ENCODE data around the gene PMIS2. TPM values are rescaled to one million over a fixed set of nuclear protein-coding genes. Genes with fewer than 3 reads are reported as not detected.

Gene PMIS2
- polyA plus RNA-seq, 1 experiment = not detected

DNA sequence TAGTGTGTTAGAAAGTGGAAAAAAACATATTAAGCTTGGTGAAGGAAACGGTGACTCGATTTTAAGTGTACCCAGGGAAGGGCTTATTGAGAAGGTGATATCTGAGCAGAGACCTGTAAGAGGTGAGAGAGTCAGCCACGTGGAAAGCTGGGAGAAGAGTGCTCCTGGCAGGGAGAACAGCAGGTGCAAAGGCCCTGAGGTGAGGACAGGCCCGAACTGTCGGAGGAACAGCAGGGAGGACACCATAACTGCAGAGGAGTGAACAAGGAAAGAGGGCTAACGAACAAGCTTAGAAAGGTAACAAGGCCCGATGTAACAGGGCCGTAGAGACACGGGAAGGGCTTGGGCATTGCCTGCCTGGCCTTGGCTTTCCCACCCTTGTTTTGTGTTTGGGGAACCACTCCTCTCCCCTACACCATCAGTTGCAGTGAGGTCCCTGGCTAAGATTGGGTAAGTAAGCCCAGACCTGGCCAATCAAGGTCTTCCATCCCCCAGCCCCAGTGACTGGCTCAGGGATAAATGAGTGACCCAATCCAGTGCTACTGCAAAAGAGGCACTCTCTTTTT, 29.9 kb upstream of the PMIS2 start:
- no peak overlapping the region for H3K27ac ChIP-seq (ENCODE audit: low read depth, low read length)
- TF ChIP-seq, protein P1, sequence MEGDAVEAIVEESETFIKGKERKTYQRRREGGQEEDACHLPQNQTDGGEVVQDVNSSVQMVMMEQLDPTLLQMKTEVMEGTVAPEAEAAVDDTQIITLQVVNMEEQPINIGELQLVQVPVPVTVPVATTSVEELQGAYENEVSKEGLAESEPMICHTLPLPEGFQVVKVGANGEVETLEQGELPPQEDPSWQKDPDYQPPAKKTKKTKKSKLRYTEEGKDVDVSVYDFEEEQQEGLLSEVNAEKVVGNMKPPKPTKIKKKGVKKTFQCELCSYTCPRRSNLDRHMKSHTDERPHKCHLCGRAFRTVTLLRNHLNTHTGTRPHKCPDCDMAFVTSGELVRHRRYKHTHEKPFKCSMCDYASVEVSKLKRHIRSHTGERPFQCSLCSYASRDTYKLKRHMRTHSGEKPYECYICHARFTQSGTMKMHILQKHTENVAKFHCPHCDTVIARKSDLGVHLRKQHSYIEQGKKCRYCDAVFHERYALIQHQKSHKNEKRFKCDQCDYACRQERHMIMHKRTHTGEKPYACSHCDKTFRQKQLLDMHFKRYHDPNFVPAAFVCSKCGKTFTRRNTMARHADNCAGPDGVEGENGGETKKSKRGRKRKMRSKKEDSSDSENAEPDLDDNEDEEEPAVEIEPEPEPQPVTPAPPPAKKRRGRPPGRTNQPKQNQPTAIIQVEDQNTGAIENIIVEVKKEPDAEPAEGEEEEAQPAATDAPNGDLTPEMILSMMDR (IDR thresholded peaks at IDR 0.05; ENCODE audit: low read depth, low read length) = no peak
- CTCF ChIA-PET = interaction anchor here (0.6 to 0.9 kb wide), 3 partner anchors 9 to 106 kb away, joined by 3 to 4 read pairs (median 4); no protein-coding TSS in a partner anchor
- POLR2A ChIA-PET = no interaction called here
- peaks cover 10% of the 10 kb centered on the region; the same call in 1 of the 2 replicates for H3K9me3 ChIP-seq (ENCODE audit: control insufficient read depth, insufficient read depth, low read length)
- DNase-seq (ENCODE audit: low read depth, low spot score) = no peak
- peaks cover 13% of the 10 kb centered on the region for H3K27me3 ChIP-seq (ENCODE audit: control insufficient read depth, insufficient read depth, low read length)
- no peak overlapping the region for H3K4me3 ChIP-seq (ENCODE audit: low read depth, low read length)

DNA sequence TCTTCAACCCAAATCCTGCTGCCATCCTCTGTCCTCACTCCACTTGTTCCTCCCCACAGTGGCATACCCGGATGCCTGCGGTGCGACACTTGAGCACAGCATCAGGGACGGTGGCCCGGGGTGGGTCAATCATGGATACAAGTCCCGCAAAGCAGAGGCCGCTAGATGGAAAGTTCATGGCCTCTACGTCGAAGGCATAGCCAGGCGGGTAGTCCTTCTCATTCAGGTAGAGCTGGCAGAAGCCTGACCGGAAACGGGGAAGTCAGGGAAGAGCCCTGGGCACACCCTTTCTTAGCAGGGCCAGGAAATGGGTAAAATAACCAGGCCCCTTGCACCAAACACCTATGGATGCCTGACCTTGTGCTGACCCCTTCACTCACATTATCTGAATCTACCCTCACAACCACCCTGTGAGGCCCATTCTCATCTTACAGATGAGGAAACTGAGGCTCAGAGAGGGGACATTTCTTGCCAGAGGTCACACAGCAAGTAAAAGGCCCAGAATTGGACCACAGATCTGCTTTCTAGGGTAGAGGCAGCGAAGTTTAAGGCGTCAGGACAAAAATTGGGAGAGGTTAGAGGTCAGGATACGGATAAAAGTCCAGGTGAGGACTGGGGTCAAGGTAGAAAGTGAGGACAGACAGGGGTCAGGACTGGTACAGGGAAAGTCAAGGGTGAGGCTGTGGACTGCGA, 29.0 kb upstream of the PMIS2 start:
- no peak overlapping the region for H3K27ac ChIP-seq (ENCODE audit: low read depth, low read length)
- H3K9me3 ChIP-seq (ENCODE audit: control insufficient read depth, insufficient read depth, low read length) = peaks cover 10% of the 10 kb centered on the region; the same call in 1 of the 2 replicates
- H3K27me3 ChIP-seq (ENCODE audit: control insufficient read depth, insufficient read depth, low read length) = peaks cover 13% of the 10 kb centered on the region
- no peak for DNase-seq (ENCODE audit: low read depth, low spot score)
- TF ChIP-seq, protein P1 (IDR thresholded peaks at IDR 0.05; ENCODE audit: low read depth, low read length) = no peak
- ChIA-PET POLR2A (interaction anchor here (0.5 kb wide), 1 partner anchor 79 kb away, joined by 3 read pairs; no protein-coding TSS in a partner anchor), CTCF (interaction anchor here (0.9 to 1.8 kb wide), 2 partner anchors 8 to 10 kb away, joined by 4 to 8 read pairs; no protein-coding TSS in a partner anchor)
- no peak overlapping the region for H3K4me3 ChIP-seq (ENCODE audit: low read depth, low read length)

DNA sequence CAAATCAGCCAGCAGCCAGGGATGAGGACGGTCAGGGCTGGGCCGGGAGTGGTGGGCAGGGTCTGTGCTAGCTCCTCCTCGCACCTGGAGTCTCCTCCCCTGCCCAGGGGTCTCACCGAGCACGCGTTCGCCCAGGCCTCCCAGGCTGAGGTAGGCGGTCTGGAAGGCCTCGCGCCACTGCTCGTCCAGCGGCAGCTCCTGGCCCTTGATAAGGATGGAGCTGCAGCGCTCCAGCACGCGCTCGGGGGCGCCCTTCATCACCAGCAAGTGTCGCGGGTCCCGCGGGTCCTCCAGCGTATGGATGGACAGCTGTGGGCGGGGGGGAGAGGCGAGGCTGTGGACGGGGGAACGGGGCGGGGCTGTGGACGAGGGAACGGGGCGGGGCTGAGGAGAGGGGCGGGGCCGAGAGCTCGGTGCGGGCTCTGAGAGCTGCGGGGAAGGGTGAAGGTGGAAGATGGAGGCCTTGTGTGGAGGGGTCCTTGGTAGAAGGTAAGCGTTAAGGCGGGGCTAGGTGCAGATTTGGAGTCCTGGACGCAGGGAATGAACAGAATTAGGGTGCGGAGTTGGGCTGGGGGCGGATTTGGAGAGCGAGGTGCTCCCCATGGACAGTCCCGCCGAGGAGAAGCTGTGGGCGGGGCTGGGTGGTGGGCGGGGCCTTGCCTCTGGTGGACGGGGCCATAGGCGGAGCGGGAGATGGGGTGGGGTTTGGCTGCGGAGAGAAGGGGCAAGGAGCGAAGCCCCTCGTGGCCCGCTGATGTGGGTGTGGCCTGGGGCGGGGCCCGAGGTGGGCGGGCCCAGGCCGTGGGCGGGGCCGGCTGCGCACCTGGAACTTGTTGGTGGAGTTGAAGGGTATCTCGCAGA, 28.2 kb upstream of the PMIS2 start:
- TF ChIP-seq, protein P1 (IDR thresholded peaks at IDR 0.05; ENCODE audit: low read depth, low read length) = no peak
- Histone ChIP-seq H3K9me3 (ENCODE audit: control insufficient read depth, insufficient read depth, low read length) (peaks cover 10% of the 10 kb centered on the region; the same call in 1 of the 2 replicates), H3K4me3 (ENCODE audit: low read depth, low read length) (peak overlapping the region; percentile 55), H3K27me3 (ENCODE audit: control insufficient read depth, insufficient read depth, low read length) (peaks cover 18% of the 10 kb centered on the region), H3K27ac (ENCODE audit: low read depth, low read length) (no peak overlapping the region)
- DNase-seq (ENCODE audit: low read depth, low spot score) = no peak
- ChIA-PET POLR2A (interaction anchor here (0.5 kb wide), 1 partner anchor 80 kb away, joined by 3 read pairs; no protein-coding TSS in a partner anchor), CTCF (interaction anchor here (1.8 kb wide), 1 partner anchor 9 kb away, joined by 8 read pairs; no protein-coding TSS in a partner anchor)

DNA sequence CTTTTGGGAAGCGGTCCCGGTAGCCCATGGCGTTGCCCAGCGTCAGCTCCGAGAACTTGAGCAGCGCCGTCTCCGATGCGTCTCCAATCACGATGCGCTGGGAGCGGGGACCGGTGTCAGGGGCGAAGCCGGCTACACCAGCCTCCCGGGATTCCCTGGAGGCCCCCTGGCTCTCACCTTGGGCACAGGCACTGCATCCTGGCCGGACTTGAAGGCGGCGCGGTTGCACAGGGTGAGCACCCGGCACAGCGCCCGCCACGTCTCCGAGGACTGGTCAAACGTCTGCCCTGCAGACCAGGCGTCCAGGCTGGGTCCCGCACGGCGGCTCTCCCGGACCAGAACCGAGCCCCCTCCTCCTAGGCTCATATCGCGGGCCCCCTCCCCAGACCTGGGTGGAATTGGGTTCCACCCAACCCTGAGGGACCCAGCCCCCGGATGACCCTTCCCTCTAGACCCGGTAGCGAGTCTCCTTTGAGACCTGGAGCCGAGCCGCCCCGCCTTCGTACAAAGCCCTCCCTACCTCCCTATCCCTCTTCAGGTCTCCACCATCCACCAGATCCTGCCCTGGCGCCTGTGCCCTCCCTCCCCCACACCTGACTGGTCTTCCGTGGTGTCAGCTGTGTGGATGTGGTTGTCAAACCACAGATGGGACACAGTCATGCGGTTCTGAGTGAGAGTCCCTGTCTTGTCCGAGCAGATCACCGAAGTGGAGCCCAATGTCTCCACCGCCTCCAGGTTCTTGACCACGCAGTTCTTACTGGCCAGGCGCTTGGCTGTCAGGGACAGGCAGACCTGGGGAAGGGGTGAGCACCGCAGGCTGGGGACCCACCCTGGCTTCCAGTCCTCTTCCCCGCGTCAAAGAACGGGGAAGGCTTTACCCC, 27.3 kb upstream of the PMIS2 start:
- Histone ChIP-seq H3K4me3 (ENCODE audit: low read depth, low read length) (peak overlapping the region; percentile 55; the same call in 1 of the 2 replicates), H3K9me3 (ENCODE audit: control insufficient read depth, insufficient read depth, low read length) (peaks cover 10% of the 10 kb centered on the region; the same call in 1 of the 2 replicates), H3K27ac (ENCODE audit: low read depth, low read length) (no peak overlapping the region), H3K27me3 (ENCODE audit: control insufficient read depth, insufficient read depth, low read length) (peaks cover 18% of the 10 kb centered on the region)
- ChIA-PET POLR2A (no interaction called here), CTCF (interaction anchor here (1.8 to 1.9 kb wide), 2 partner anchors 10 kb away, joined by 5 to 8 read pairs; no protein-coding TSS in a partner anchor)
- TF ChIP-seq, protein P1 (IDR thresholded peaks at IDR 0.05; ENCODE audit: low read depth, low read length) = no peak
- DNase-seq (ENCODE audit: low read depth, low spot score) = no peak

All from AG04450 (cell line).